OCI-LY1 (cell line): ENCODE measurements around the gene OR5M8.

Experiments used
- H2AFZ ChIP-seq: fragments of 200-600 bp; sonication (generic), shearing (Covaris generic); 2 replicates; pipeline ENCODE4 v1.6.0; 2014; ENCODE audit warnings: antibody characterized with exemption, mild to moderate bottlenecking, low read length
- H3F3A ChIP-seq: fragments of 200-600 bp; sonication (generic), shearing (Covaris generic); 2 replicates; pipeline ENCODE4 v1.6.0; 2014; ENCODE audit warnings: mild to moderate bottlenecking, antibody characterized with exemption, low read length, moderate library complexity; ENCODE audit not compliant: insufficient read depth
- H3K27ac ChIP-seq: fragments of 200-600 bp; sonication (generic); 2 replicates; pipeline ENCODE4 v1.5.1; 2014; ENCODE audit warnings: low read length, mixed run types, mild to moderate bottlenecking, low read depth; ENCODE audit not compliant: poor library complexity, severe bottlenecking
- H3K27me3 ChIP-seq: fragments of 200-600 bp; sonication (generic); 2 replicates; pipeline ENCODE4 v1.6.0; 2014; ENCODE audit warnings: antibody characterized with exemption, mild to moderate bottlenecking, low read length, moderate library complexity; ENCODE audit not compliant: insufficient read depth
- H3K36me3 ChIP-seq: fragments of 200-600 bp; sonication (generic); 2 replicates; pipeline ENCODE4 v1.6.1; 2014; ENCODE audit warnings: mild to moderate bottlenecking, antibody characterized with exemption, low read length, moderate library complexity, mixed read lengths; ENCODE audit not compliant: insufficient read depth
- H3K4me1 ChIP-seq: fragments of 200-600 bp; sonication (generic); 2 replicates; pipeline ENCODE4 v1.5.1; 2014; ENCODE audit warnings: mild to moderate bottlenecking, low read length, moderate library complexity; ENCODE audit not compliant: insufficient read depth, severe bottlenecking
- H3K4me2 ChIP-seq: fragments of 200-600 bp; sonication (generic), shearing (Covaris generic); 2 replicates; pipeline ENCODE4 v1.6.1; 2014; ENCODE audit warnings: low read length
- H3K4me3 ChIP-seq: fragments of 200-600 bp; sonication (generic); 2 replicates; pipeline ENCODE4 v1.5.1; 2014; ENCODE audit warnings: low read length, low read depth, mild to moderate bottlenecking, mixed read lengths; ENCODE audit not compliant: poor library complexity, severe bottlenecking
- H3K79me2 ChIP-seq: fragments of 200-600 bp; shearing (Covaris generic); 2 replicates; pipeline ENCODE4 v1.6.1; 2016; ENCODE audit warnings: mixed run types, low read length, mixed read lengths; ENCODE audit not compliant: insufficient read depth
- H3K9ac ChIP-seq: fragments of 200-600 bp; sonication (generic), shearing (Covaris generic); 2 replicates; pipeline ENCODE4 v1.6.1; 2014; ENCODE audit warnings: mild to moderate bottlenecking, low read length, mixed read lengths
- H3K9me2 ChIP-seq: fragments of 200-600 bp; sonication (generic), shearing (Covaris generic); 2 replicates; pipeline ENCODE4 v1.6.1; 2014; ENCODE audit warnings: low read depth, mild to moderate bottlenecking, low read length, mixed read lengths
- H3K9me3 ChIP-seq: fragments of 200-600 bp; shearing (Covaris generic); 2 replicates; pipeline ENCODE4 v1.6.1; 2014; ENCODE audit warnings: low read length, mixed read lengths
- H4K20me1 ChIP-seq: fragments of 200-600 bp; sonication (generic), shearing (Covaris generic); 2 replicates; pipeline ENCODE4 v1.6.0; 2016; ENCODE audit warnings: mild to moderate bottlenecking, low read length; ENCODE audit not compliant: insufficient read depth
- EZH2 ChIP-seq: fragments of 200-600 bp; sonication (generic), shearing (Covaris generic); IDR thresholded peaks from 2 replicates; pipeline ENCODE4 v1.8.0; 2017; ENCODE audit warnings: borderline replicate concordance, mixed run types, mild to moderate bottlenecking, antibody characterized with exemption, low read length, moderate library complexity, mixed read lengths
- TF ChIP-seq, protein P1 (sequence below): fragments of 200-600 bp; sonication (generic), shearing (Covaris generic); IDR thresholded peaks from 2 replicates; pipeline ENCODE4 v1.5.1; 2017; ENCODE audit warnings: mild to moderate bottlenecking, antibody characterized with exemption, low read length, moderate library complexity, mixed read lengths

OR5M8 gene

DNA sequence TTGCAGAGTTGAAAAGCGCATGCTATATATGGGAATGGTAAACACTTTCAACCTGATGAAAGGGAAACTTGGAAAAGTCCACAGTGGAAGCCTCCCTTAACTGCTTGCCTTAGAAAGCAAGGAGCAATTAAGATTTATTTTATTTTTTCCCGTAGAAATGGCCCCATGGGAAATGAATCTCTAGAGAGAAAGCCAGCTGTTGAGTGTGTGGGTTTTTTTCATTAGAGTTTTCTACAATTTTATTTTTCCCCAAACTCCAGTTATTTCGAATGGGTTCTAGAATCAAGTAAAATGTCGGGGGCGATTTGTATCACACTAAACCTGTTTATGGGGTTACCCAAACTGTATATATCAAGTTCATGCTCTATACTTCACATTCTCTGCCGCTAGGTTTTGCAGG is 17.9 kb downstream of the OR5M8 start, which contains the start of gene OR5M3:
Gene OR5M3, minus strand, starts transcription at position 101 of the 400 bp plus-strand sequence. CDS start 2,855 bp downstream, outside the sequence.
- Histone ChIP-seq H3K9me3 (no peaks in the 10 kb centered on the region), H3K27ac (no peak within 1 kb of the TSS), H3K9ac (no peak within 1 kb of the TSS), H3K4me2 (no peak within 1 kb of the TSS), H3K27me3 (no peaks in the 10 kb centered on the region), H3K4me3 (no peak within 1 kb of the TSS), H3F3A (no peaks in the 10 kb centered on the region), H4K20me1 (no peaks in the 10 kb centered on the region), H3K9me2 (no peaks in the 10 kb centered on the region), H2AFZ (no peak within 1 kb of the TSS), H3K79me2 (no peaks in the 10 kb centered on the region), H3K36me3 (no peaks in the 10 kb centered on the region), H3K4me1 (no peaks in the 10 kb centered on the region)
- TF ChIP-seq, protein P1, sequence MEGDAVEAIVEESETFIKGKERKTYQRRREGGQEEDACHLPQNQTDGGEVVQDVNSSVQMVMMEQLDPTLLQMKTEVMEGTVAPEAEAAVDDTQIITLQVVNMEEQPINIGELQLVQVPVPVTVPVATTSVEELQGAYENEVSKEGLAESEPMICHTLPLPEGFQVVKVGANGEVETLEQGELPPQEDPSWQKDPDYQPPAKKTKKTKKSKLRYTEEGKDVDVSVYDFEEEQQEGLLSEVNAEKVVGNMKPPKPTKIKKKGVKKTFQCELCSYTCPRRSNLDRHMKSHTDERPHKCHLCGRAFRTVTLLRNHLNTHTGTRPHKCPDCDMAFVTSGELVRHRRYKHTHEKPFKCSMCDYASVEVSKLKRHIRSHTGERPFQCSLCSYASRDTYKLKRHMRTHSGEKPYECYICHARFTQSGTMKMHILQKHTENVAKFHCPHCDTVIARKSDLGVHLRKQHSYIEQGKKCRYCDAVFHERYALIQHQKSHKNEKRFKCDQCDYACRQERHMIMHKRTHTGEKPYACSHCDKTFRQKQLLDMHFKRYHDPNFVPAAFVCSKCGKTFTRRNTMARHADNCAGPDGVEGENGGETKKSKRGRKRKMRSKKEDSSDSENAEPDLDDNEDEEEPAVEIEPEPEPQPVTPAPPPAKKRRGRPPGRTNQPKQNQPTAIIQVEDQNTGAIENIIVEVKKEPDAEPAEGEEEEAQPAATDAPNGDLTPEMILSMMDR: no peak
- TF ChIP-seq EZH2: no peak

DNA sequence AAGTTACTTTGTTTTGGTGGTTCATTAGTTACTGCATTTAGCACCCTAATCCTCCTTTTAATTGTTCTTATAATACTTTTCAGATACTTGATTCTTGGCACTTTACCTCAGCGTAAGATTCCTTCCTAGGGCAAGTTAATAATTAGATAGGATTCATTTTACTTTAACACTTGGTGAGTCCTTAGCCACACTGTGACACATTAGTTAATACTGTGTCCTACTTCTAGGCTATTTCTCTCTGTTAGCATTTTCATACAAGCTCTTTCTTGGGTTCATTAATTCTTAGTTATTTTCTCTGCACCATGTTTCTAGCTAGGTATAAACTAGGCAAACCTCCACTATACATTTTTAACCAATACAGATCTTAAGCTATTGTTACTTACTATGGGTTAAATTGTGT is 34.1 kb downstream of the OR5M8 start:
- no peaks in the 10 kb centered on the region for H3F3A ChIP-seq
- no peaks in the 10 kb centered on the region for H3K9me2 ChIP-seq
- H2AFZ ChIP-seq: no peak overlapping the region
- H3K9me3 ChIP-seq: no peaks in the 10 kb centered on the region
- no peaks in the 10 kb centered on the region for H3K4me1 ChIP-seq
- H3K27ac ChIP-seq: no peak overlapping the region
- H3K36me3 ChIP-seq: no peaks in the 10 kb centered on the region
- TF ChIP-seq, protein P1: no peak
- TF ChIP-seq EZH2: no peak
- H3K79me2 ChIP-seq: no peaks in the 10 kb centered on the region
- H3K4me2 ChIP-seq: no peak overlapping the region
- H3K27me3 ChIP-seq: no peaks in the 10 kb centered on the region
- no peak overlapping the region for H3K4me3 ChIP-seq
- H4K20me1 ChIP-seq: no peaks in the 10 kb centered on the region
- H3K9ac ChIP-seq: no peak overlapping the region

DNA sequence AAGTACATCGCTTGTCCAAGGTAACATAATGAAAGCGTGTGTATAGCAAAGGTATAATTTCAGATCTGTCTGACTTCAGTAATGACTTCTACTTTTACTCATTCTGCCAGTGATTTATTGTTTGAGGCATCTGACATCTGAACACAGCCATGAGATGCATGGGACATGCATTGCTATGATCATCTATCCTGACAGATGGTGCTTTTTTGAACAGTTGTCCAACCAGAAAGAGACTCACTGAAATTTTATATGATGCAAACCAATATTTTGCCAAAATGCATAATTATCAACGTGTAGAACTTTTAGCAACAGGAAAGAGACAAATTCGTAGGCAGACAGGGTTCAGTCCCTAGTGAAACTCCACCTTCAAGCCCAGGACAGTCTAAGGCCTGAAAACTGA is 37.6 kb downstream of the OR5M8 start:
- no peaks in the 10 kb centered on the region for H3K9me3 ChIP-seq
- no peaks in the 10 kb centered on the region for H3K36me3 ChIP-seq
- H2AFZ ChIP-seq: no peak overlapping the region
- H3K27ac ChIP-seq: no peak overlapping the region
- no peak overlapping the region for H3K9ac ChIP-seq
- no peaks in the 10 kb centered on the region for H3F3A ChIP-seq
- H3K4me2 ChIP-seq: no peak overlapping the region
- H3K9me2 ChIP-seq: no peaks in the 10 kb centered on the region
- H4K20me1 ChIP-seq: no peaks in the 10 kb centered on the region
- TF ChIP-seq EZH2: no peak
- TF ChIP-seq, protein P1: no peak
- H3K4me1 ChIP-seq: no peaks in the 10 kb centered on the region
- H3K27me3 ChIP-seq: no peaks in the 10 kb centered on the region
- no peak overlapping the region for H3K4me3 ChIP-seq
- no peaks in the 10 kb centered on the region for H3K79me2 ChIP-seq
